Colonic mucosa (tissue), 4 donors: Measurements from ENCODE around the gene CADM1. TPM values are rescaled to one million over a fixed set of nuclear protein-coding genes. Genes with fewer than 3 reads are reported as not detected.

Experiments used
- DNase-seq: peaks from one replicate; pipeline ENCODE4 v3.0.0-alpha.2; 2020
- H3K27ac ChIP-seq: fragments of 200-600 bp; one replicate; pipeline ENCODE4 v1.8.0; 2021
- H3K27me3 ChIP-seq: fragments of 200-600 bp; one replicate; pipeline ENCODE4 v1.8.0; 2021
- H3K36me3 ChIP-seq: fragments of 200-600 bp; one replicate; pipeline ENCODE4 v1.8.0; 2021
- H3K4me1 ChIP-seq: fragments of 200-600 bp; one replicate; pipeline ENCODE4 v1.8.0; 2021; ENCODE audit warnings: mild to moderate bottlenecking
- H3K4me3 ChIP-seq: fragments of 200-600 bp; one replicate; pipeline ENCODE4 v1.8.0; 2021
- H3K9ac ChIP-seq, 2 donors: one replicate each; pipeline ENCODE4 v1.7.0; 2013; ENCODE audit warnings: control low read depth in 2 of 2, low read depth in 2 of 2, low read length in 2 of 2
- H3K9me3 ChIP-seq: fragments of 200-600 bp; one replicate; pipeline ENCODE4 v1.8.0; 2021
- intact Hi-C: fragments of 100-400 bp; cut with DNase I; formaldehyde crosslinking; loops from one replicate; pipeline ENCODE4 v1.14.1; 2022
- total RNA-seq, 2 donors: library from RNA; stranded (reverse); fragmentation: NEBNext Ultra II Directional in 1 of 2; extraction: Animal tissue kit (Norgen Biotek cat#: 25700) in 1 of 2; gene quantifications; one replicate each; pipeline ENCODE4 v1.2.1, GENCODE V29; 2021
- TF ChIP-seq, protein P1 (sequence below): fragments of 200-600 bp; IDR thresholded peaks from one replicate; pipeline ENCODE4 v1.8.0; 2022; ENCODE audit warnings: antibody characterized with exemption, mild to moderate bottlenecking
- donor health status: healthy.
- donor health status: DM: no; HTN: no; CAD: no.
- donor health status: DM: no; HTN: no; CAD: no.

The CADM1 gene
- total RNA-seq, 2 donors from 2014 or later, result 5.2 to 6.4 TPM

DNA sequence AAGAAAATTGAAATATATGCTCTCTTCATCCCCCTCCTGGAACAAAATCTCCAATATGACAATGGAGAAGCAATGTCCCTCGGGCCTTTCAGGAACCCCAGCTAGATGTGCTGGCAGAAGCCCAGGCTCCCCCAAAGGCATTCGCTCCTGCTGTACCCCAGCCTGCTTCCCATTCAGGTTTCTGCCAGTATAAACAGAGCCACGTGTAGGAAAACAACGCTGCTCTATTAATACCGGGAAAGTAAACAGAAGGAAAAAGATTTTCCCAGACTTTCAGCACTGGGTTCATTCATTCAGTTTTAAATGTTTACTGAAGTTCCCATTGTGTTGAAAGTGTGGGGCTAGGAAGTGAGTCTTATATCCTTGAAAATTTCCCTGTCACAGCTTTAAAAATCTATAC is 147.1 kb downstream of the CADM1 start:
- Histone ChIP-seq H3K27ac (no peak overlapping the region), H3K9ac (no peak overlapping the region), H3K27me3 (no peaks in the 10 kb centered on the region), H3K4me3 (no peak overlapping the region), H3K4me1 (no peaks in the 10 kb centered on the region), H3K9me3 (no peaks in the 10 kb centered on the region), H3K36me3 (no peaks in the 10 kb centered on the region)
- TF ChIP-seq, protein P1, sequence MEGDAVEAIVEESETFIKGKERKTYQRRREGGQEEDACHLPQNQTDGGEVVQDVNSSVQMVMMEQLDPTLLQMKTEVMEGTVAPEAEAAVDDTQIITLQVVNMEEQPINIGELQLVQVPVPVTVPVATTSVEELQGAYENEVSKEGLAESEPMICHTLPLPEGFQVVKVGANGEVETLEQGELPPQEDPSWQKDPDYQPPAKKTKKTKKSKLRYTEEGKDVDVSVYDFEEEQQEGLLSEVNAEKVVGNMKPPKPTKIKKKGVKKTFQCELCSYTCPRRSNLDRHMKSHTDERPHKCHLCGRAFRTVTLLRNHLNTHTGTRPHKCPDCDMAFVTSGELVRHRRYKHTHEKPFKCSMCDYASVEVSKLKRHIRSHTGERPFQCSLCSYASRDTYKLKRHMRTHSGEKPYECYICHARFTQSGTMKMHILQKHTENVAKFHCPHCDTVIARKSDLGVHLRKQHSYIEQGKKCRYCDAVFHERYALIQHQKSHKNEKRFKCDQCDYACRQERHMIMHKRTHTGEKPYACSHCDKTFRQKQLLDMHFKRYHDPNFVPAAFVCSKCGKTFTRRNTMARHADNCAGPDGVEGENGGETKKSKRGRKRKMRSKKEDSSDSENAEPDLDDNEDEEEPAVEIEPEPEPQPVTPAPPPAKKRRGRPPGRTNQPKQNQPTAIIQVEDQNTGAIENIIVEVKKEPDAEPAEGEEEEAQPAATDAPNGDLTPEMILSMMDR, result no peak
- intact Hi-C loops, result no loop called here
- DNase-seq, result no peak

- DNase-seq, result no peak
- no peaks in the 10 kb centered on the region for H3K36me3 ChIP-seq
- H3K27ac ChIP-seq, result no peak overlapping the region
- H3K9ac ChIP-seq, result no peak overlapping the region
- no peak overlapping the region for H3K4me3 ChIP-seq
- no peaks in the 10 kb centered on the region for H3K4me1 ChIP-seq
- TF ChIP-seq, protein P1, result no peak
- intact Hi-C loops, result no loop called here
- H3K27me3 ChIP-seq, result no peaks in the 10 kb centered on the region
- H3K9me3 ChIP-seq, result no peaks in the 10 kb centered on the region
Measured at GRCh38 chr11:115352805-115353485, 151.3 kb downstream of the CADM1 start.

- no peak overlapping the region for H3K9ac ChIP-seq
- H3K27me3 ChIP-seq, result no peaks in the 10 kb centered on the region
- H3K4me1 ChIP-seq, result no peaks in the 10 kb centered on the region
- H3K9me3 ChIP-seq, result no peaks in the 10 kb centered on the region
- TF ChIP-seq, protein P1, result no peak
- H3K4me3 ChIP-seq, result no peak overlapping the region
- intact Hi-C loops, result no loop called here
- no peak for DNase-seq
- no peaks in the 10 kb centered on the region for H3K36me3 ChIP-seq
- H3K27ac ChIP-seq, result no peak overlapping the region
Measured at GRCh38 chr11:115349335-115350017, 154.7 kb downstream of the CADM1 start.

- Histone ChIP-seq H3K27me3 (no peaks in the 10 kb centered on the region), H3K9ac (no peak overlapping the region), H3K4me3 (no peak overlapping the region), H3K4me1 (no peaks in the 10 kb centered on the region), H3K36me3 (no peaks in the 10 kb centered on the region), H3K27ac (no peak overlapping the region), H3K9me3 (no peaks in the 10 kb centered on the region)
- no peak for DNase-seq
- intact Hi-C loops, result no loop called here
- TF ChIP-seq, protein P1, result no peak
Measured at GRCh38 chr11:115348416-115348815, 155.8 kb downstream of the CADM1 start.

GRCh38 chr11:115347106-115347505 is 157.1 kb downstream of the CADM1 start:
- TF ChIP-seq, protein P1, result no peak
- H3K36me3 ChIP-seq, result no peaks in the 10 kb centered on the region
- no peak for DNase-seq
- H3K27ac ChIP-seq, result no peak overlapping the region
- H3K4me1 ChIP-seq, result no peaks in the 10 kb centered on the region
- no peaks in the 10 kb centered on the region for H3K9me3 ChIP-seq
- H3K9ac ChIP-seq, result no peak overlapping the region
- no peak overlapping the region for H3K4me3 ChIP-seq
- intact Hi-C loops, result no loop called here
- no peaks in the 10 kb centered on the region for H3K27me3 ChIP-seq
